ENCODE measurements around the gene PBX2. TPM values are rescaled to one million over a fixed set of nuclear protein-coding genes. Genes with fewer than 3 reads are reported as not detected.
A peak's percentile ranks its signal among the peaks of the same experiment; 100 is the strongest.

Gene PBX2
- total and polyA plus RNA-seq, 12 donors, result 25.6 to 55.4 (median 44.1) TPM

DNA sequence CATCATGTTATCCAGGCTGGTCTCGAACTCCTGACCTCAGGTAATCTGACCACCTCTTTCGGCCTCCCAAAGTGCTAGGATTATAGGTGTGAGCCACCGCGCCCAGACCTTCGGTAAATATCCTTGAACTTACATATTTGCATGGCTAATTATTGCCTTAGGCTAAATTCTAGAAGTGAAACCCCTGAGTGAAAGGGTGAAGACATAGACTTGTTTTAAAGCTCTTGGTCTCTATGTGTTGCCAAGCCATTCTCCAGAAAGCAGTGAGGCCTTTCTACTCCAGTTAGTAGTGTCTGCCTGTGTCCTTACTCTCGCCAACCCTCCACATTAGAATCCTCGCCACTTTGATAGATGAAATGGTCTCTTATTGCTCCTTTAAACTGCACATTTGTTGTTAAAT lies 36.4 kb upstream of the PBX2 start:
- TF ChIP-seq, protein P1, sequence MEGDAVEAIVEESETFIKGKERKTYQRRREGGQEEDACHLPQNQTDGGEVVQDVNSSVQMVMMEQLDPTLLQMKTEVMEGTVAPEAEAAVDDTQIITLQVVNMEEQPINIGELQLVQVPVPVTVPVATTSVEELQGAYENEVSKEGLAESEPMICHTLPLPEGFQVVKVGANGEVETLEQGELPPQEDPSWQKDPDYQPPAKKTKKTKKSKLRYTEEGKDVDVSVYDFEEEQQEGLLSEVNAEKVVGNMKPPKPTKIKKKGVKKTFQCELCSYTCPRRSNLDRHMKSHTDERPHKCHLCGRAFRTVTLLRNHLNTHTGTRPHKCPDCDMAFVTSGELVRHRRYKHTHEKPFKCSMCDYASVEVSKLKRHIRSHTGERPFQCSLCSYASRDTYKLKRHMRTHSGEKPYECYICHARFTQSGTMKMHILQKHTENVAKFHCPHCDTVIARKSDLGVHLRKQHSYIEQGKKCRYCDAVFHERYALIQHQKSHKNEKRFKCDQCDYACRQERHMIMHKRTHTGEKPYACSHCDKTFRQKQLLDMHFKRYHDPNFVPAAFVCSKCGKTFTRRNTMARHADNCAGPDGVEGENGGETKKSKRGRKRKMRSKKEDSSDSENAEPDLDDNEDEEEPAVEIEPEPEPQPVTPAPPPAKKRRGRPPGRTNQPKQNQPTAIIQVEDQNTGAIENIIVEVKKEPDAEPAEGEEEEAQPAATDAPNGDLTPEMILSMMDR (IDR thresholded peaks at IDR 0.05), result no peak
- Histone ChIP-seq H3K9me3 (no peaks in the 10 kb centered on the region), H3K36me3 (peaks cover 0 to 13% (median 0%) of the 10 kb centered on the region in 9 donors), H3K27ac (no peak overlapping the region), H3K27me3 (no peaks in the 10 kb centered on the region), H3K4me1 (peaks cover 0 to 22% (median 6%) of the 10 kb centered on the region in 9 donors), H3K4me3 (no peak overlapping the region)
- WGBS, 2 donors, result 94 to 97% methylated on average over 7 of the region's 7 CpGs
- intact Hi-C loops (cut with DNase I), result no loop called here
- ATAC-seq (no peak), DNase-seq (no peak)

DNA sequence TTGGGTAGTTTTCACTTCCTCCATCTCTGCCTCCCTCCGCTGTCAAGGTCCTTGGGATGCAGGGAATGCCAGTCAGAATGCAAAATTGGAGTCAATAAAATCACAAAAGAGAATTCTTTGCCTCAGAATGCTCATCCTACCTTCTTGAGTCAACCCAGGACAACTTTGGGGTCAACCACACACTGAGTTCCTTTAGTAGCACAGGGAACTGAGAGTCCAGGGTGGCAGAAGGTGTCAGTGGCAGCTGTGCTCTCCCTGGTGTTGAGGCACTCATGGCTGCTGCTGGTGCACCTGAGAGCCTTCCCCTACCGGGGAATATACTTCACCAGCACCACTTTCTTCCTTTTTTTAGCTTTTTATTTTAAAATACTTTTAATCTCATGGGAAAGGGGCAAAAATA lies 34.7 kb upstream of the PBX2 start:
- intact Hi-C loops (cut with DNase I), result no loop called here
- TF ChIP-seq, protein P1 (IDR thresholded peaks at IDR 0.05), result no peak
- H3K27ac ChIP-seq, result peak overlapping the region; percentile 79 to 94 (median 90)

DNA sequence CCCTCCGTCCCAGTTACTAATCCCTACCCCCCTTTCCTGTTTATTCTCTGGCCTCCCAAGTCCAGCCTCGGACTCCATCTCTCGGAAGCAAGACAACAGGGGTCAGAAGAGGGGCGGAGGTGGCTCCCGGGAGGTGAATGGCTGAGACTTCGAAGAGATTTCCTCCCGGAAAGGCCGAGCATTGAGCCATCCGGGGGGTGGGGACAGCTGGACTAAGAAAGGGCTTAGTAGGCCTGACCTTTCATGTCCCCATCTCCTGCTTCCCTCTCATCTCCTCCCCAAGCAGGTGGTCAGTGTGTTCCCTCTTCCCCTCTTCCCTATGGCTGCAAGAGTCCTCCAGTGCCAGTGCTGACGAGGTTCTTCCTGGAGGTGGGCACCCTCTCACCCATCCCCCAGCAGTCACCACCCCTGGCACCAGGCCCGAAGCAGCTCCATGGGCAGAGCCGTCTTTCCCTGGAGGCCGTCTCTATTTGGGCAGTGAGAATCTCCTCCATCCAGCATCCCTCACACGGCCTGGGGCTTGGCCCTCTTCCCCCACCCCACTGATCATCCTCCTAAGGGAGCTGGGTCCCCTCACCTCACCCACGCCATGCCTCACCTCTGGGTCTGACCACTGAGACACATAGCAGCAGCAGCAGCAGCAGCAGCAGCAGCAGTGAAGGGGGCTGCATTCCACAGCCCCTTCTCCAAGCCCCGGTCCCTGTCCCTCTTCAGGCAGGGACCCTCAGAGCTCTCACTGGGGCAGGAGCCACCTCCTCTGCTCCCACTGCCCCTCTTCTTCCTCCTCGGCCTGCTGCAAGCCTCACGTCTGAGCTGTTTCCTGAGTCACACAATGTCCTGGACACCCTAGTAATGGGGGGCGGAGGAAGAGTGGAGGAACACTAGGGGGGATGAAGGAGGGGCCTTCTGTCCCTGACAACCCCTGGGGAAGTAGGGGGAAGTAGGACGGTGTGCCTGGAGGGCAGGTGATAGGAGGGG lies 33.5 kb upstream of the PBX2 start, which contains the start of gene NOTCH4:
Gene NOTCH4 (minus strand): TSS at position 810 of the 978 bp plus-strand sequence. CDS start 139 bp downstream, at position 671.
- H3K4me3 ChIP-seq, result peak within 1 kb of the TSS; percentile 11 to 60 (median 48)
- peak within 1 kb of the TSS; percentile 79 to 94 (median 90) for H3K27ac ChIP-seq
- DNase-seq (peak; percentile 45 to 71), ATAC-seq (peak; percentile 63 to 93 (median 86))
- peaks cover 0 to 42% (median 0%) of the 10 kb centered on the region in 9 donors for H3K36me3 ChIP-seq
- no peaks in the 10 kb centered on the region for H3K27me3 ChIP-seq
- H3K9me3 ChIP-seq, result no peaks in the 10 kb centered on the region
- peaks cover 0 to 22% (median 6%) of the 10 kb centered on the region in 9 donors for H3K4me1 ChIP-seq
- WGBS, 2 donors, result 35 to 40% methylated on average over 20 of the region's 20 CpGs
- TF ChIP-seq, protein P1 (IDR thresholded peaks at IDR 0.05), result no peak
- intact Hi-C loops (cut with DNase I), result no loop called here

More for the DNA sequence above, 34.7 kb upstream of the PBX2 start:
- Histone ChIP-seq H3K4me1 (peaks cover 0 to 22% (median 6%) of the 10 kb centered on the region in 9 donors), H3K9me3 (no peaks in the 10 kb centered on the region), H3K27me3 (no peaks in the 10 kb centered on the region), H3K36me3 (peaks cover 0 to 30% (median 0%) of the 10 kb centered on the region in 9 donors), H3K4me3 (no peak overlapping the region)
- 82 to 86% methylated on average over 2 of the region's 2 CpGs for WGBS, 2 donors
- DNase-seq, result no peak
- ATAC-seq, result no peak

DNA sequence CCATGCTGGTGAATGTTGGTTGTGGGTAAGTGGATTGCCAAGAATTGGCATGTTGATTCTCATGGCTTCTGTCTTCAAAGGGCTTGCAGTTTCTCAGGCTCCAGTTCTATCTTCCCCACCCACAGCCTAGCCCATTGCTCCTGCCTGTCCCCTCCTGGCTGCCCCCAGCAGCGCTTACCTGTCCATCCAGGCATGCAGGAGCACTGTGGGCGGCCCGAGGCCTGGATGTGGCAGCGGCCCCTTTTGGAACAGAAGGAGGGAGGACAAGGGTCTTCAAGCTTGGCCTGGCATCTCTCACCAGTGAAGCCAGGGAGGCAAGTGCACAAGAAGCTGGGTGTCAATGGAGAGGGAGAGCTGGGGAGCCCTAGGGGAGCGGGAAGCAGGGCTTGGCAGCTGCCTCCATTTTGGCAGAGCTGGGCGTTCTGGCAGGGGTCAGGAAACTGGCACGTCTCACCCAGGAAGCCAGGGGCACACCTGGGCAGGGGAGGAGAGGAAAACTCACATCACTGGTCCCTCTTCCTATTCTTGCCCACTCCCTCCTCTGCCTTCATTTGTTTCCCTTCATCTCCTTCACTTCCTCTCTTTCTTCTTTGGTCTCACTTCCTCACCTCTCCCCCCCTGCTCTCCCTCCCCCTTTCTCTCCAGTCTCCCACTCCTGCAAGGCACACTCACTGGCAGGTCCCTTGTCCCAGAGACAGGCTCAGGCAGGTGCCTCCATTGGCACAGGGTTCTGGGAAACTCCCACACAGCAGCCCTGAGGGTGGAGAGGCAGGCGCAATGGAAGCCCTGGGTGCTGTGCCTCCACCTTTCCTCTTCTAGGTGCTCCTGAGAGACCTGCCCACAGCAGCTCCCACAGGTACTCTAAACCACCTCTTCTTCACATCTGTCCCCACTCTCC lies 32.6 kb upstream of the PBX2 start:
- 82 to 87% methylated on average over 8 of the region's 8 CpGs for WGBS, 2 donors
- intact Hi-C loops (cut with DNase I), result no loop called here

More for the DNA sequence above, 32.6 kb upstream of the PBX2 start:
- peaks cover 0 to 22% (median 6%) of the 10 kb centered on the region in 9 donors for H3K4me1 ChIP-seq
- peak overlapping the region in 9 of 10 donors; percentile 38 to 60 (median 51) for H3K4me3 ChIP-seq
- peaks cover 0 to 51% (median 0%) of the 10 kb centered on the region in 9 donors for H3K36me3 ChIP-seq
- no peak for DNase-seq
- peak overlapping the region in 9 of 10 donors; percentile 53 to 94 (median 89) for H3K27ac ChIP-seq
- no peaks in the 10 kb centered on the region for H3K9me3 ChIP-seq
- peak in 1 of 8 donors; percentile 16 for ATAC-seq
- no peaks in the 10 kb centered on the region for H3K27me3 ChIP-seq
- TF ChIP-seq, protein P1 (IDR thresholded peaks at IDR 0.05), result no peak

All from heart right ventricle (tissue), 16 donors.